GM20000 (cell line): ENCODE results near the gene PLCL2.

Experiments used
- DNase-seq: peaks from one replicate; pipeline ENCODE4 v3.0.0; 2012; ENCODE audit warnings: low spot score
- TF ChIP-seq, protein P1 (sequence below): IDR thresholded peaks from 2 replicates; pipeline ENCODE4 v1.5.1; 2012; ENCODE audit warnings: mild to moderate bottlenecking, control low read depth; ENCODE audit errors: extremely low read depth, missing control alignments

Gene PLCL2

DNA sequence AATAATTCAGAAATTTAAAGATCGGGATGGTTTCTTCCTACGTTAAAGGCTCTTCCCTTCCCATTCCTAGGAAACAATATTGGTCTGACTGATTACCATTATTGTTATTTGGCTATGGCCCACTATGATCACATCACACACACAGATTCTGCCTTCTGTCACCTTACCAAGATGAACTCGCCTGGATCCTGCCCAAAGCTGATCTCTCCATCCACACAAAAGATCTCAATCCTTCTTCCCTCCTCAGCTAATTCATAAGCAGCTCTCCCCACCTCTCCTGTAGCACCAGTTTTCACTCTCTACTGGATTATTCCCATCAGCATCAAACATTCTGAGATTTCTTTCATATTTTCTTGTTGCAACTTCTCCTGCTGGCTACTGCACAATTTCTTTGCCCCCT lies 25.0 kb downstream of the PLCL2 start:
- TF ChIP-seq, protein P1, sequence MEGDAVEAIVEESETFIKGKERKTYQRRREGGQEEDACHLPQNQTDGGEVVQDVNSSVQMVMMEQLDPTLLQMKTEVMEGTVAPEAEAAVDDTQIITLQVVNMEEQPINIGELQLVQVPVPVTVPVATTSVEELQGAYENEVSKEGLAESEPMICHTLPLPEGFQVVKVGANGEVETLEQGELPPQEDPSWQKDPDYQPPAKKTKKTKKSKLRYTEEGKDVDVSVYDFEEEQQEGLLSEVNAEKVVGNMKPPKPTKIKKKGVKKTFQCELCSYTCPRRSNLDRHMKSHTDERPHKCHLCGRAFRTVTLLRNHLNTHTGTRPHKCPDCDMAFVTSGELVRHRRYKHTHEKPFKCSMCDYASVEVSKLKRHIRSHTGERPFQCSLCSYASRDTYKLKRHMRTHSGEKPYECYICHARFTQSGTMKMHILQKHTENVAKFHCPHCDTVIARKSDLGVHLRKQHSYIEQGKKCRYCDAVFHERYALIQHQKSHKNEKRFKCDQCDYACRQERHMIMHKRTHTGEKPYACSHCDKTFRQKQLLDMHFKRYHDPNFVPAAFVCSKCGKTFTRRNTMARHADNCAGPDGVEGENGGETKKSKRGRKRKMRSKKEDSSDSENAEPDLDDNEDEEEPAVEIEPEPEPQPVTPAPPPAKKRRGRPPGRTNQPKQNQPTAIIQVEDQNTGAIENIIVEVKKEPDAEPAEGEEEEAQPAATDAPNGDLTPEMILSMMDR, result no peak
- DNase-seq, result no peak

DNA sequence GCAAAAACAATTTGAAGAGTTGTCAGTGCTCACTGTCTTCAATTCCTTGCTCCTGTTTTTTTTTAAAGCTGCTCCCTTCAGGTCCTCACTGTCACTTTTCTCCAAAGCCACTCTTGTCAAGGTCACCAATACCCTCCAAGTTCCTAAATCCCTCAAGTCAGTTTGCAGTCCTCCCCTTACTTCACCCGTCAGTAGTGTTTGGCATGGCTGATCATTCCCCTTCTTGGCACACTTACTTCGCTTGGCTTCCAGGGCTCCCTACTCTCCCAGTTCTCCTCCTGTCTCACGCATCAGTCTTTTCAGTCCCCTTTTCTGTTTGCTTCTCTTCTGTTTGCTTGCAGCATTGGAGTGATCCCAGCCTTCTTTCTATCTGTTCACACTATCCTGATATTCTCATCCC lies 25.5 kb downstream of the PLCL2 start:
- no peak for DNase-seq
- TF ChIP-seq, protein P1, result no peak

DNA sequence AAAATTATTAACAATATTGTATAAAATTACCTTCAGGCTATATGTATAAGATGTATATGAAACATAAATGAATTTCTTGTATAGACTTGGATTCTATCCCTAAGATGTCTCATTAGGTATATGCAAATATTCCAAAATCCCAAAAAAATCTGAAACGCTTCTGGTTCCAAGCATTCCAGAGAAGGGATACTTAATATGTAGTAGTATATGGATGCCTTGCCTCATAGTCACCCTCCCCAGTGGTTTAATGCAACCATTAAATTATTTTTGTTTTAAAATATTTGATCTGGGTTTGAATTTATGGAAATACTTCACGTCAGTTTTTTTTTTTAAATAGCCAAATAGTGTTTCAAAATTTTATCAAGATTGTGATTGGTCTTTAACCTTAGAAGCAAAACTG lies 27.2 kb downstream of the PLCL2 start:
- TF ChIP-seq, protein P1, result no peak

DNA sequence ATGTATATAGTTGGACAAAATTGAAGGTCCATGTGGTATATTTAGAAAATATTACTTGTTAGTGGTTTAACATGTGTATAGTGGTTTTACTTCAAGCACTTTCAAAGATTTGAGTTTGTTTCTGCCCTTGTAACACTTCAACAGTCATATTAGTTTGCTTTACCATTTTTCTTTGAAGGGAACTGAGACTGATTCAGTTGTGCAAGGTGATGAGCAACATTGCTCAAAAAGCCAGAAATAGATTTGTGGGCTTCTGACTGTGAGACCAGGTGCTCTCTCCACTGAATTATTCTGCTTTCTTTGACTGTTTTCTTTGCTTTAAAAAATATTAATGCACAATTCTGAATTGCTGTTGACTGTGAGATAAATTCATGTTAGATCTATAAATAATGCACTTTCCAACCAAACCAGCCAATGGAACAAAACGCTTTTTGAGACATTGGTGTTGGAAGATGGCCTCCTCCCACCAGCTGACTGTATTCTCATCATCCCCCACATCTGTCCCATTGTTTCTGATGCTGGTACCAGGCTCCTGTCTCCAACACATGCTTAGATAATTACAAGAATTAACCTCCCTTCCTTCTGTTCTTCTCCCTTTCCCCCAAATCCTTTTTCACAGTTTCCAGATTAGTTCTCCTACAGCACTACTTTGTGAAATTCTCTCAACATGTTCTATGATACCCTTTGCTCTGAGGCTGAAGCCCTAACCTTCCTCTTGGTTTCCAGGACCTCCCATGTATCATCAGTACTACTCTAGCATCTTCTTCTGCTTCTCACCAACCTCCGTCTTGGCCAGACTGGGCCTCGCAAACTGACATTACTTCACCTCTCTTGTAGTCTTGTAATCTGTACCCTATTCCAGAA lies 27.9 kb downstream of the PLCL2 start:
- TF ChIP-seq, protein P1, result no peak
- peak; percentile 48 for DNase-seq

More for the DNA sequence above, 27.2 kb downstream of the PLCL2 start:
- DNase-seq, result no peak

GRCh38 chr3:16913264-16913580 lies 28.5 kb downstream of the PLCL2 start:
- TF ChIP-seq, protein P1, result no peak
- DNase-seq, result no peak

DNA sequence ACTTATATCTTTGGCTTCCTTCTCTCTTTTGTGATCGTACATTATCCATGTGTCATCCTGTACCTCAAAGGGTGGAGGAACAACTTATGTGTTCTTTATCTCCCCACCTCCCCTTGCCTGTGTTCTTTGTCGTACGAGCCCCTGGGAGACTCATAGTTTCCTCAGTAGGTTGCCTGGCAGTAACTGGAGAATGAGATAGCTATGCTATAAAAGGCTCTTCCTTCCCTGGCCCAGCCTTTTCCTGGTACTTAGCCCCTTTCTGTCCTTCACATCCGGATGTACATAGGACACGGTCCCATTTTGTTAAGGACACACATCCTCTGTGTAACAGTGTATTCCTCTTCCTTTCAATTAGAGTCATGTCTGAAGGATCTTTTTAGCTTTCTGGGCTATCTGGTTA lies 32.1 kb downstream of the PLCL2 start:
- DNase-seq, result no peak
- TF ChIP-seq, protein P1, result no peak

- TF ChIP-seq, protein P1, result no peak
- no peak for DNase-seq
Observed at GRCh38 chr3:16917256-16917935, 32.6 kb downstream of the PLCL2 start.
